Calu3 (cell line): ENCODE data around the gene TEAD3. TPM values are rescaled to one million over a fixed set of nuclear protein-coding genes. Genes with fewer than 3 reads are reported as not detected.

Source experiments
- BruUV-seq: library from RNA; stranded (reverse); fragments of 400-500 nt; replicated peaks from 2 replicates; lab custom pipeline; 2021; lab: Mats Ljungman, UMichigan
- CTCF ChIA-PET: fragments of 300-600 bp; sonication (Branson Sonifier 250); formaldehyde crosslinking; loops from one replicate; lab custom pipeline; 2022; ENCODE audit warnings: antibody characterized with exemption; lab: Charles Lee
- DNase-seq: peaks from one replicate; pipeline ENCODE4 v3.0.0; 2022
- H3K27ac Mint-ChIP-seq: one replicate; pipeline ENCODE4 v1.8.0; 2022; ENCODE audit warnings: mixed read lengths; ENCODE audit not compliant: unreplicated experiment
- H3K27me3 Mint-ChIP-seq: one replicate; pipeline ENCODE4 v1.8.0; 2022; ENCODE audit warnings: mixed read lengths; ENCODE audit not compliant: unreplicated experiment
- H3K36me3 Mint-ChIP-seq: one replicate; pipeline ENCODE4 v1.8.0; 2022; ENCODE audit warnings: mild to moderate bottlenecking, moderate library complexity, mixed read lengths; ENCODE audit not compliant: insufficient read depth, unreplicated experiment
- H3K4me1 Mint-ChIP-seq: one replicate; pipeline ENCODE4 v1.8.0; 2022; ENCODE audit warnings: mild to moderate bottlenecking, low read depth, mixed read lengths; ENCODE audit not compliant: unreplicated experiment
- H3K4me3 Mint-ChIP-seq: one replicate; pipeline ENCODE4 v1.8.0; 2022; ENCODE audit warnings: mild to moderate bottlenecking, low read depth, moderate library complexity, mixed read lengths; ENCODE audit not compliant: unreplicated experiment
- H3K9me3 Mint-ChIP-seq: one replicate; pipeline ENCODE4 v1.8.0; 2022; ENCODE audit warnings: low read depth, mixed read lengths; ENCODE audit not compliant: unreplicated experiment
- intact Hi-C: fragments of 100-400 bp; cut with micrococcal nuclease; formaldehyde crosslinking; loops from one replicate; pipeline ENCODE4 v1.10.0; 2022; ENCODE audit not compliant: unreplicated experiment
- total RNA-seq: library from RNA; stranded (reverse); gene quantifications from 2 replicates; pipeline ENCODE4 v1.2.3, GENCODE V29; 2022
- TF ChIP-seq, protein P1 (sequence below): fragments of 200-600 bp; IDR thresholded peaks from one replicate; pipeline ENCODE4 v1.8.0; 2022; ENCODE audit warnings: antibody characterized with exemption; ENCODE audit not compliant: unreplicated experiment

The TEAD3 gene
- total RNA-seq, 1 experiment from 2014 or later = 27.3 TPM

DNA sequence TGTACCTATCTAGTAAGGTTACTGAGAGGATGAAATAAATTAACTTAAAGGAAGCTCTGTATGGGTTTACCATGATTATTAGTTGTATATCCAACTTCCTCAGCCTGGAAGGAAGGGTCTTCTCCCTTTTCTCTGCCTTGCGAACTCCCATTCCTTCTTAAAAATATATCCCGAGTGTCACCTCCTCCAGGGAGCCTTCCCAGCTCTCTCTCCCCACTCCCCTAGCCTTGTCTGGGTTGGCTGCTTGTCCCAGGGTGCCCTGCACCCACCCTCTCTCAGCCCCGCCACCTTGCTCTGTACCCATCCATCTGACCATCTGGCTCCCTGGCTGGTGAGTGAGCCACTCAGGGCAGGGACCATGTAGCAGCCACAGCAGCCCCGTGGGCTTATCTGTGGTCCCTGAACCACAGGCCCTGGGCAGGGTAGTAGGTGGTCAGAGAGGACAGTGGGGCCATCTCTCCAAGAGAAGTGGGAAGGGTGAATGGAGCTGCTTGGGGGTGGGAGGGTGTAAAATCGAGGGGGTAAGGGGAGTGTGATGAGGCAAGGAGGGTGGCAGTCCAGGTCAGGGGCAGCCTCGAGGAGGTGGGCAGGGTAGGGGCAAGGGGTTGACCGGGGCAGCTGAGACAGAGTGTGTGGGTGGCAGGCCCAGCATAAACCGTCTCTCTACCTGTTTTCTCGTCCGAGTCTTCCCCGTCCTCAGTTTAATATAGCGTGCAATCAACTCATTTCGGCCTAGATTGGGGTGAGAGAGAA, 12.8 kb downstream of the TEAD3 start:
- TF ChIP-seq, protein P1, sequence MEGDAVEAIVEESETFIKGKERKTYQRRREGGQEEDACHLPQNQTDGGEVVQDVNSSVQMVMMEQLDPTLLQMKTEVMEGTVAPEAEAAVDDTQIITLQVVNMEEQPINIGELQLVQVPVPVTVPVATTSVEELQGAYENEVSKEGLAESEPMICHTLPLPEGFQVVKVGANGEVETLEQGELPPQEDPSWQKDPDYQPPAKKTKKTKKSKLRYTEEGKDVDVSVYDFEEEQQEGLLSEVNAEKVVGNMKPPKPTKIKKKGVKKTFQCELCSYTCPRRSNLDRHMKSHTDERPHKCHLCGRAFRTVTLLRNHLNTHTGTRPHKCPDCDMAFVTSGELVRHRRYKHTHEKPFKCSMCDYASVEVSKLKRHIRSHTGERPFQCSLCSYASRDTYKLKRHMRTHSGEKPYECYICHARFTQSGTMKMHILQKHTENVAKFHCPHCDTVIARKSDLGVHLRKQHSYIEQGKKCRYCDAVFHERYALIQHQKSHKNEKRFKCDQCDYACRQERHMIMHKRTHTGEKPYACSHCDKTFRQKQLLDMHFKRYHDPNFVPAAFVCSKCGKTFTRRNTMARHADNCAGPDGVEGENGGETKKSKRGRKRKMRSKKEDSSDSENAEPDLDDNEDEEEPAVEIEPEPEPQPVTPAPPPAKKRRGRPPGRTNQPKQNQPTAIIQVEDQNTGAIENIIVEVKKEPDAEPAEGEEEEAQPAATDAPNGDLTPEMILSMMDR = no peak
- no TSS peak for BruUV-seq
- intact Hi-C loops = no loop called here
- H3K27me3 Mint-ChIP-seq = no peaks in the 10 kb centered on the region
- CTCF ChIA-PET = no interaction called here
- H3K4me1 Mint-ChIP-seq = peaks cover 56% of the 10 kb centered on the region
- no peak for DNase-seq
- H3K36me3 Mint-ChIP-seq = peaks cover 41% of the 10 kb centered on the region
- no peaks in the 10 kb centered on the region for H3K9me3 Mint-ChIP-seq
- H3K4me3 Mint-ChIP-seq = no peak overlapping the region
- H3K27ac Mint-ChIP-seq = peak overlapping the region; percentile 94

DNA sequence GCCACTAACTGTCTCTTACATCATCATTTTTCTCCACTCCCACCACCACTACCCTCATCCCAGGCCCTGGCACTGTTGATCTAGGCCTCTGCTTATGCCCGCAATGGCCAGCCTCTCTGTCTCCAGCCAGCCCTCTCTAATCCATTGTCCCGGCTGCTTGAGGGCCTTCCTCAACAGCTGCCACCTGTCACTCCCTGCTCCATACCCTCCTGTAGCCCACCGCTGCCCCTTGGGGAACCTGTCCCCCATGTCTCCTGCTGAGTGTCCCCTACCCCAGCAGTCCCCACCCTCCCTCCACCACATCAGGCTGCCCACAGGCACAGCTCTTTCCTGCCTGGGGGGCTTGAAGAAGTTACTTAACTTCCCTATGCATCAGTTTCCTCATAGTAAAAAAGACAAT, 13.4 kb downstream of the TEAD3 start:
- Mint-ChIP-seq H3K27ac (no peak overlapping the region), H3K9me3 (no peaks in the 10 kb centered on the region), H3K4me1 (peaks cover 50% of the 10 kb centered on the region), H3K4me3 (no peak overlapping the region), H3K27me3 (no peaks in the 10 kb centered on the region), H3K36me3 (peaks cover 47% of the 10 kb centered on the region)
- TF ChIP-seq, protein P1 = no peak
- intact Hi-C loops = no loop called here
- BruUV-seq = no TSS peak
- no peak for DNase-seq
- CTCF ChIA-PET = no interaction called here

DNA sequence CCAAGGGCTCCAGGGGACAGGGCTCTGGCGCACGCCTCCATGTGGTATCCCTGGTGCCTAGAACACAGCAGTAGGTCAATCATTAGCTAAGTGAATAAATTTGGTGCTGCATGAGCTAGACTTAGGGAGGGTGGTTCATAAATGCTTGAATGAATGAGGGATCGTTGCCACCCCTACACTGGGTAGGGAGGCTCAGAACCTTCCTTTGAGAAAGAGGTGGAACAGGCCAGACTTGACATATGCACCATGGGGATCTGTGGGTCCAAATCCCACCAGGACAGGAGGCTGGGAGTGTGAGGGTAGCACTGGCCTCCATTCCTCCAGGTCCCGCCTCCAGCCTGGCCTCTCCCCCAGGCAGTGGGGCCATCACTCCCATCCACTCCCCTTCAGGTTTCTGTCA, 13.8 kb downstream of the TEAD3 start:
- DNase-seq = no peak
- H3K27me3 Mint-ChIP-seq = no peaks in the 10 kb centered on the region
- H3K36me3 Mint-ChIP-seq = peaks cover 48% of the 10 kb centered on the region
- intact Hi-C loops = no loop called here
- TF ChIP-seq, protein P1 = no peak
- H3K9me3 Mint-ChIP-seq = no peaks in the 10 kb centered on the region
- no TSS peak for BruUV-seq
- no peak overlapping the region for H3K27ac Mint-ChIP-seq
- peaks cover 46% of the 10 kb centered on the region for H3K4me1 Mint-ChIP-seq
- CTCF ChIA-PET = no interaction called here
- no peak overlapping the region for H3K4me3 Mint-ChIP-seq

DNA sequence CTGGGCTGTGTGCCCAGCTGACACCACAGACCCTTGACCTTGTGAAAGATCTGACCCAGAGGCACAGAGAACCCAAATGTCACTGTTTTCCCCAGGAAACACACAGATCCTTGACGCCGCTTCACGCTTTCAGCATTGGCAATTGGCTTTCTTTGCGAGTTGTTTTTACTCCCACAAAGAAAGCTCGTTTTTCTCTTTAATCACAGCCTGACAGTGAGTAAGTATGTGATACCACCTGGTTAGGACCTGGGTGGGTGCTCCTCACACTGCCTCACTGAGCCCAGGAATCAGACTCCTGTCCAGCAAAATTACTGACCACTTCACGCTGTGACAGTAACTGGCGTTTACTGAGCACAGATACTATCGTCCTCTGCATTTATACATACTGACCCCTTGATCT, 15.7 kb downstream of the TEAD3 start:
- peaks cover 28% of the 10 kb centered on the region for H3K4me1 Mint-ChIP-seq
- peaks cover 44% of the 10 kb centered on the region for H3K36me3 Mint-ChIP-seq
- no peak for DNase-seq
- H3K9me3 Mint-ChIP-seq = no peaks in the 10 kb centered on the region
- CTCF ChIA-PET = interaction anchor here (0.6 kb wide), 1 partner anchor 692 kb away, joined by 5 read pairs; no protein-coding TSS in a partner anchor
- BruUV-seq = no TSS peak
- TF ChIP-seq, protein P1 = no peak
- intact Hi-C loops = no loop called here
- H3K4me3 Mint-ChIP-seq = no peak overlapping the region
- H3K27ac Mint-ChIP-seq = no peak overlapping the region
- H3K27me3 Mint-ChIP-seq = no peaks in the 10 kb centered on the region
